COR-L47 (cell line): Measurements from ENCODE around the gene MROH2A.
"Not testable (repeated sequence)": the region's sequence is repeated elsewhere in the genome, so short reads cannot be mapped to it uniquely, and the experiment has no call there.

Experiments used
- DNase-seq: peaks from one replicate; lab custom pipeline; 2025; lab: John Stamatoyannopoulos, UW

MROH2A gene, protein sequence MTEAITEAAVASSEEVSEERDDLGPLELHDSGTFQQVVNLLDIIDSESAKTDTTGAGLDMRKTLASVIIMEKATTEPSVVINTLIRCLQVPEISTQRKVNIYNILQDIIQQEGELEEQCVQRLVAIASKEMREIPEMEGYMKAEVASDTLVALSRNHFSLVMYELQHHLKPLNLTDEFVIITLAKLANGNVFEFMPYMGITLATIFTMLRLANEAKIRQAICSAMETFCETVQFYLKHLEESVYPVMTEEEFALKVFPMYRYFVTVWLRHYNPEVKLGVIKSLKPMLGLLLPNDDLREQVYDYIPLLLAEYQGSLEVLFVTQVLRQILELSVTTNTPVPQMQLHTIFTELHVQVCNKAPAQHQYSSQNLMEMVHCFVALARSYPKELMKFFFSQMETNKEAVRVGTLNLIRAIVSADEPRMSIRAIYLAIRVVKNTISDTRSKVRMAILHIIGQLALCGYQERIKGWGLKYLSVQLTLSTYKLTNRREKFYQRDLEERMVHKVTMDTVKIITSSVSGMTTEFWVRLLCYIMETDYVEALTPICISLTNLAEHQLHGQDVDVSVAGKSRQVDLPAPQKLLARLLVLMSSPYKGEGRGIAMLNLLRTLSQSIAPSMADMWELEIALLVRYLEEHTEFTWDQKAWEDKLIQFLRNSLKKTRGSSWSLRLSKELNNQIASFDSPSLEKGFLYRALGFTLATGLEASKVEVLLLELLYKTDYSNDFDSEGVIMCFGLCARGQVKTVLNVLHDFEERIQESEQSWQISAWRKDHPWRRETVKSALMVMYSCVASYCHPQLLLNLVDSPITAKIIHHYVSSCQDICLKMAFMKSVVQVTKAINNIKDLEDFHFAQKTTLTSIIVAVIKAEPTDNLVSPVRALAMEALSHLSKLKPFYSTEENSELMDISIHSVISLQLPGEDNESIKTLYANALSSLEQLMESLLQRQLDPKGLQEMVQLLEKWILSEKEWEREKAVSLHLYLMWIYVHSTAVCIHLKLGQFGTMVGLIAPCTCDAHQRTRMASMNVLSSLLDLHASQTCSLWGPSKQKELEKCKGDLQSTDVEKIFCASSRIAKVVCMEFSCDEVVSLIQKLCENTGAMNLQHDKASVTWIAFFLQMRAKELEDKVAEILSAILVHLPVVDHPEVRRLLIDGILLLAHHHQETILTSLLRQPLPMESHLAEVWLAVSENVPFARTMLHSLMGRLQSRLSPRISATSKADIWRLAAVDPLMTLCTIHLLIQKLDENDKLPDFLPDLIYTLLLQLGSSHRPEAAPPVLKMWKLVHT (N-terminal part only)

DNA sequence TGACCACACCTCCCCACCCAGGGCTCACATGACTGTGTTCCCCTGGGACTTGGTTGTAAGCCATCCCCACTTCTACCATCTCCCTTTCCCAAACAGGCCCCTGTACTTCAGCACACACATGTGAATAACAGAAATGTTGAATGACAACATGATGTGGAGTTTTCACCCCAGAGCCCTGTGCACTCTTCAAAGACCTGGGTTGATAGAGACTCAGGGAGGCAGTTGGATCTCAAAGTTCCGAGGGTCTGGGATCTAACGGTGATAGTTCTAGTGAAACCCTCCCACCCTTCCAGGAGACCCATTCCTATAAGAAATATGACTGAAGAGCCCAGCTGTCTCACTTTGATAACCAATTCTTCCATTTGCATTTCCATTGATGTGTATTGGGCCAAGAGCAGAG lies at the start of gene MROH2A:
MROH2A (plus strand) TSS at position 301 of the 400 bp plus-strand sequence. CDS start 1,029 bp downstream, outside the sequence.
- no peak for DNase-seq

DNA sequence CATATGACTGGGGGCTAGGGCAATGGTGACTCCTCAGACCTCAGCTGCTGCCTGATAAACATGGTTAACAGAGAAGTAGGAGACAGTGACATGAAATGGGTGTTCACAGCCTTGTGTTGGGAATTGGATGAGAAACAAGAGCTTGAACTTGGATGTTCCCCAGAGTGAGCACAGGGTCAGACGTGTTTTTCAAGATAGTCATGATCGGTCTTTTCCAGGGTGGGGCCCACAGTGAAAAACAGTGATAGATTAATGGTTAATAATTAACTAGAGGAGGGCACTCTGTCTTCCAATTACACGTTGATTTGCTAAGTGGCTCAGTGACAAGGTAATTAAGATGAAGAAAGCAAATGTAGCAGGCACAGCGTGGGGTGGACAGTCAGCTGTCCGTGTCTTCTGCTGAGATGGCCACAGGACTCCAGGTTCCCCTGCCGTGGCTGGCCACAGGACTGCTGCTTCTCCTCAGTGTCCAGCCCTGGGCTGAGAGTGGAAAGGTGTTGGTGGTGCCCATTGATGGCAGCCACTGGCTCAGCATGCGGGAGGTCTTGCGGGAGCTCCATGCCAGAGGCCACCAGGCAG lies 49.3 kb upstream of the MROH2A start, which contains the start of gene UGT1A3:
UGT1A3 (plus strand) TSS at position 320 of the 579 bp plus-strand sequence; CDS start at position 405, 85 bp downstream.
- DNase-seq: no peak

DNA sequence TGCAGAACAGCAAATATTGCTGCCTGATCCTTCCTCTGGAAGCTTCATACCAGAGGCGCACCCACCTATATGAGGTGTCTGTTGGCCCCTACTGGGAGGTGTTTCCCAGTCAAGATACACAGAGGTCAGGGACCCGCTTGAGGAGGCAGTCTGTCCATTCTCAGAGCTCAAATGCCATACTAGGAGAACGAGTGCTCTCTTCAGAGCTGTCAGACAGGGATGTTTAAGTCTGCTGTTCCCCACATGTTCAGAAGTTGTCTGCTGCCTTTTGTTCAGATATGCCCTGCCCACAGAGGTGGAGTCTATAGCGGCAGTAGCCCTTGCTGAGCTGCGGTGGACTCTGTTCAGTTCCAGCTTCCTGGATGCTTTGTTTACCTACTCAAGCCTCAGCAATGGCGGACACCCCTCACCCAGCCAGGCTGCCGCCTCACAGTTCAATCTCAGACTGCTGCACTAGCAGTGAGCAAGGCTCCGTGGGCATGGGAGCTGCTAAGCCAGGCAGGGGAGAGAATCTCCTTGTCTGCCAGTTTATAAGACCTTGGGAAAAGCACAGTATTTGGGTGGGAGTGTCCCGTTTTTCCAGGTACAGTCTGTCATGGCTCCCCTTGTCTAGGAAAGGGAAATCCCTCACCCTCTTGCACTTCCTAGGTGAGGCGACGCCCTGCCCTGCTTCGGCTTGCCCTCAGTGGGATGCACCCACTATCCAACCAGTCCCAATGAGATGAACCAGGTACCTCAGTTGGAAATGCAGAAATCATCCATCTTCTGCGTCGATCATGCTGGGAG lies 41.1 kb upstream of the MROH2A start:
- DNase-seq: not testable (repeated sequence)

DNA sequence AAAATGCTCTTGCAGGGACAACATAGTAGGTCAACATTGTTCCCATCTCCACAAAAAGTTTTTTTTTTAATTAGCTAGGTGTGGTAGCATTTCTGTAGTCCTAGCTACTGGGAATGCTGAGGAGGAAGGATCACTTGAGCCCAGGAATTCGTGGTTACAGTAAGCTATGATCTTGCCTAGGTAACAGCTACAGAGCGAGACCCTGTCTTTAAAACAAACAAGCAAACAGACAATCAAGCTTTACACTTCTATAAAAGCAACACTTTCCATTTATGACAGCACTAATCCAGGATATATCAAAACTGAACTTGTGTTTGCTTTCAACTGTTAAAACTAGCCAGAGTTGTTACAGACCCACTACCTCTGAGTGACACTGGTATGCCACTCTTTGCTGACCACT lies 37.3 kb upstream of the MROH2A start:
- no peak for DNase-seq

DNA sequence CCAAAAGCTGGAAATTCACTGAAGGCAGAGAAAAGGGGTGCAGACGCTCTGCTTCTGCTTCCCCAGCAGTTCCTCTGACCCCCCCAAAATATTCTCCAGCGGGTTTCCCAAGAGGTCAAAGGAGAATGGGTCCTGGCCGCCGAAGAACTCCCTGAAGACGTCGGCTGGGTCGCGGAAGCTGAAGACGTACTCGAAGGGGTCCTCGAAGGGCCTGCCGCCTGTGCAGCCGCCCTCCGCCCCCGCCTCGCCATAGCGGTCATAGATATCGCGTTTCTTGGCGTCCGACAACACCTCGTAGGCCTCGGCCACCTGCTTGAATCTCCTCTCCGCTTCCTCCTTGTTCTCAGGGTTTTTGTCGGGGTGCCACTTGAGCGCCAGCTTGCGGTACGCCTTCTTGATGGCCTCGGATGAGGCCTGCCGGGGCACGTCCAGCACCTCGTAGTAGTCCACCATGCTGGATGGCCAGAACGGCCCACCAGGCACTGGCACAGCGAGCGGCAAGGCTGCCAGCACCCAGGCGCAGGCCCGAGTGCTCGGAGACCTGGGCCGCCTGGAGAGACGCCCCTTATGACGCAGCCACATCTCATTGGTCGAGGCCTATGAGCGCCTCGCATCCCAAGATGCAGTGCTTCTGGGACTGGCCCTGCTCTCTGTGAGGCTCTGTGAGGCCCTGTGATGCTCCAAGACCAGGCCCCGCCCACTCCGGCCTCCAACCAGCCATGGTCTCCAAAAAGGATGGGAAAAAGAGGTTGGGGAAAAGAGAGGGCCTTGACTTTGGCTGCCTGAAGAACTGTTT lies 34.5 kb upstream of the MROH2A start:
- DNase-seq: no peak

DNA sequence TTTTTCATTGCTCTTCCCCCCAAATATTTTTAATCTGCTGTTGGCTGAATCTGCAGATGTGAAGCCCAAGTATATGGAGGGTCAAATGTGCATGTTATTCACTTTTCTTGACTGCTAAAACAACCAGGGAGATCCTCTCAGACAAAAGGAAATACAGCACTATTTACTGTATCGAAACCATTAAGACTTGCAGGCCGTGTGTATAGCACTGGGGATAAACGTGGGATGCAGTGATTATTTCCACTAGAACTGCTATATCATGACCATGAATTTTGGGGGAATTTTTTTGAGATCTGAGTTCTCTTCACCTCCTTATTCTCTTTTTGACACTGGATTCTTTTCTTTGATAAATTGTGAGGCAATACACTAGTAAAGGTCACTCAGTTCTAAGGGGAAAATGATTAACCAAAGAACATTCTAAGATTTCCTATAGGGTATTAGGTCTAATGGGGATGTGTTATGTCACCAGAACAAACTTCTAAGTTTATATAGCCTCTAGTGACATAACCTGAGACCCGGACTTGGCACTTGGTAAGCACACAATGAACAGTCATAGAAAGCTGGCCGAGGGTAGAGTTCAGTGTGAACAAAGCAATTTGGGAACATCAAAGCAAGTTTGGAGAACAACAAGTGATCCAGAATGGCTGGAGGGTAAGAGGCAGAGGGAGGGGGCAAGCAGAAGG lies 32.9 kb upstream of the MROH2A start:
- DNase-seq: no peak

DNA sequence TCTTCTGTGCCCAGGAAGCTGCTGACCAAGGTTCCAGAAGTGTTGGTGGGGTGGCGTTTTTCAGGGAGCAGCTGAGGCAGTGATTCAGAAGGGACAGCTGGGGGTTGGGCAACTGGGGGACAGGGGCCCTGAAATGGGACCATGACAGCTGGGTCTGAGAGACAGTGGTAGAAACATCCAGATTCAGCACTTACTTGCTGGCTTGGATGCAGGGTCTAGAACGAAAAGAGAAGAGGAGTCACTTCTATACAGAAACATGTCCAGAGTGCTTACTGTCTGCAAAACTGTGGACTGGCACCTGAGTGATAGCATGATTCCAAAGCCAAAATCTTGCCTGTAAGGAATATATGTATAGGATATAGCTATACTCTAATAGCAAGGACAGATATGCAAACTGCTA lies 32.3 kb upstream of the MROH2A start:
- DNase-seq: not testable (repeated sequence)

DNA sequence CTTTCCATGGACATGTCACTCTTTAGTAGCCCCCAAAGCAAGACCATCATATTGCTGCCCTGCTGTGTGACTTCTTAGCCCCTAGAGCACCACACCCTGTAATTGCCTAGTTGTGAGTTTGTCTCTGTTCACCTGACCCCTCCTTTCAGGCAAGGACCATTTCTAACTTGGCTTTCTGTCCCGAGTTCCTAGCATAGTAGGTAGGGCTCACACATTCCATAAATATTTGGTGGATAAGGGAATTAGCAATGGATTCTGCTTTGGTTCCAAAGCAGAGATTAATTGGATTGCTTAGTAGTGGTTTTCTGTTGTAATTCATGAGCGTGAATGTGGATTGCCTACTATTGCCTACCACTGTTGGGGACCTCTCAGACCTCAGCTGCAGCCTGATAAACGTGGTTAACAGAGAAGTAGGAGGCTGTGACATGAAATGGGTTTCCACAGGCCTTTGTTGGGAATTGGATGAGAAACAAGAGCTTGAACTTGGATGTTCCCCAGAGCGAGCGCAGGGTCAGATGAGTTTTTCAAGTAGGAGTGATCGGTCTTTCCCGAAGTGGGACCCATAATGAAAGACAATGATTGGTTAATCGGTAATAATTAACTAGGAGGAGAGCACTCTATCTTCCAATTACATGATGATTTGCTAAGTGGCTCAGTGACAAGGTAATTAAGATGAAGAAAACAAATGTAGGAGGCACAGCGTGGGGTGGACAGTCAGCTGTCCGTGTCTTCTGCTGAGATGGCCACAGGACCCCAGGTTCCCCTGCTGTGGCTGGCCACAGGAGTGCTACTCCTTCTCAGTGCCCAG lies 31.5 kb upstream of the MROH2A start:
- DNase-seq: no peak

DNA sequence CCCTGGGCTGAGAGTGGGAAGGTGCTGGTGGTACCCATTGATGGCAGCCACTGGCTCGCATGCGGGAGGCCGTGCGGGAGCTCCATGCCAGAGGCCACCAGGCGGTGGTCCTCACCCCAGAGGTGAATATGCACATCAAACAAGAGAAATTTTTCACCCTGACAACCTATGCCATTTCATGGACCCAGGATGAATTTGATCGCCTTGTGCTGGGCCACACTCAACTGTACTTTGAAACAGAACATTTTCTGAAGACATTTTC lies 30.9 kb upstream of the MROH2A start:
- no peak for DNase-seq

DNA sequence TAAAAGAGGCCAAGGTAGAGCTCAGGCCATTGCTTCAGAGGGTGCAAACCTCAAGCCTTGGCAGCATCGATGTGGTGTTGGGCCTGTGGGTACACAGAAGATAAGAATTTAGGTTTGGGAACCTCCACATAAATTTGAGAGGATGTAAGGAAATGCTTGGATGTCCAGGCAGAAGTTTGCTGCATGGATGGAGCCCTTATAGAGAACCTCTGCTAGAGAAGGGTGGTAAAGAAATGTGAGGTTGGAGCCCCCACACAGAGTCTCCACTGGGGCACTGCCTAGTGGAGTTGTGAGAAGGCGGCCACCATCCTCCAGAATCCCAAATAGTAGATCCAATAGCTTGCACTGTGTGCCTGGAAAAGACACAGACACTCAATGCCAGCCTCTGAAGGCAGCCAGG lies 27.4 kb upstream of the MROH2A start:
- not testable (repeated sequence) for DNase-seq

DNA sequence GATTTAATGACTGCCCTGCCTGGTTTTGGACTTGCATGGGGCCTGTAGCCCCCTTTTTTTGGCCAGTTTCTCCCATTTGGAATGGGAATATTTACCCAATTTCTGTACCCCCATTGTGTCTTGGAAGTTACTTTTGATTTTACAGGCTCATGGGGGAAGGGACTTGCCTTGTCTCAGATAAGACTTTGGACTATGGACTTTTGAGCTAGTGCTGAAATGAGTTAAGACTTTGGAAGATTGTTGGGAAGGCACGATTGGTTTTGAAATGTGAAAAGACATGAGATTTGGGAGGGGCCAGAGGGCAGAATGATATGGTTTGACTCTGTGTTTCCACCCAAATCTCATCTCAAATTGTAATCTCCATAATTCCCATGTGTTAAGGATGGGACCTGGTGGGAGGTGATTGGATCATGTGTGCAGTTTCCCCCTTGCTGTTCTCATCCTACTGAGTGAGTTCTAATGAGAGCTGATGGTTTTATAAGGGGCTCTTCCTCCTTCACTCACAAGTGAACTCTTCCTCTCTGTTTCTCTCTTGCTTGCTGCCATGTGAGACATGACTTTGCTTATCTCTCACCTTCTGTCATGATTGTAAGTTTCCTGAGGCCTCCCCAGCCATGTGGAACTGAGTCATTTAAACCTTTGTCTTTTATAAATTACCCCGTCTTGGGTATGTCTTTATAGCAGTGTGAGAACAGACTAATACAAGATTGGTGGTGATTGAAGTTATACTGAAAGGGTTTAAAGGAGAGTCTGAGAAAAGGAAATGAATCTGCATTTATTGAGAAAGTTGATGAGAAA lies 26.7 kb upstream of the MROH2A start:
- DNase-seq: not testable (repeated sequence)

DNA sequence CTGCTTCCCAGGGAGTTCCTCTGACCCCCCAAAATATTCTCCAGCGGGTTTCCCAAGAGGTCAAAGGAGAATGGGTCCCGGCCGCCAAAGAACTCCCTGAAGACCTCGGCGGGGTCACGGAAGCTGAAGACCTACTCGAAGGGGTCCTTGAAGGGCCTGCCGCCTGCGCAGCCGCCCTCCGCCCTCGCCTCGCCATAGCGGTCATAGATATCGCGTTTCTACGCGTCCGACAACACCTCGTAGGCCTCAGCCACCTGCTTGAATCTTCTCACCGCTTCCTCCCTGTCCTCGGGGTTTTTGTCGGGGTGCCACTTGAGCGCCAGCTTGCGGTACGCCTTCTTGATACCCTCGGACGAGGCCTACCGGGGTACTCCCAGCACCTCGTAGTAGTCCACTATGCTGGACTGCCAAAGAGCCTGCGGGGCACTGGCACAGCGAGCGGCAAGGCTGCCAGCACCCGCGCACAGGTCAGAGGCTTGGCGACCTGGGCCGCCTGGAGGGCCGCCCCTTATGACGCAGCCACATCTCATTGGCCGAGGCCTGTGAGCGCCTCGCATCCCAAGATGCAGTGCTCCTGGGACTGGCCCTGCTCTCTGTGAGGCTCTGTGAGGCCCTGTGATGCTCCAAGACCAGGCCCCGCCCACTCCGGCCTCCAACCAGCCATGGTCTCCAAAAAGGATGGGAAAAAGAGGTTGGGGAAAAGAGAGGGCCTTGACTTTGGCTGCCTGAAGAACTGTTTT lies 23.1 kb upstream of the MROH2A start:
- no peak for DNase-seq

DNA sequence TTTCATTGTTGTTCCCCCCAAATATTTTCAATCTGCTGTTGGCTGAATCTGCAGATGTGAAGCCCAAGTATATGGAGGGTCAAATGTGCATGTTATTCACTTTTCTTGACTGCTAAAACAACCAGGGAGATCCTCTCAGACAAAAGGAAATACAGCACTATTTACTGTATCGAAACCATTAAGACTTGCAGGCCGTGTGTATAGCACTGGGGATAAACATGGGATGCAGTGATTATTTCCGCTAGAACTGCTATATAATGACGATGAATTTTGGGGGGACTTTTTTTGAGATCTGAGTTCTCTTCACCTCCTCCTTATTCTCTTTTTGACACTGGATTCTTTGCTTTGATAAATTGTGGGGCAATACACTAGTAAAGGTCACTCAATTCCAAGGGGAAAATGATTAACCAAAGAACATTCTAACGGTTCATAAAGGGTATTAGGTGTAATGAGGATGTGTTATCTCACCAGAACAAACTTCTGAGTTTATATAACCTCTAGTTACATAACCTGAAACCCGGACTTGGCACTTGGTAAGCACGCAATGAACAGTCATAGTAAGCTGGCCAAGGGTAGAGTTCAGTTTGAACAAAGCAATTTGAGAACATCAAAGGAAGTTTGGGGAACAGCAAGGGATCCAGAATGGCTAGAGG lies 21.6 kb upstream of the MROH2A start:
- DNase-seq: no peak

DNA sequence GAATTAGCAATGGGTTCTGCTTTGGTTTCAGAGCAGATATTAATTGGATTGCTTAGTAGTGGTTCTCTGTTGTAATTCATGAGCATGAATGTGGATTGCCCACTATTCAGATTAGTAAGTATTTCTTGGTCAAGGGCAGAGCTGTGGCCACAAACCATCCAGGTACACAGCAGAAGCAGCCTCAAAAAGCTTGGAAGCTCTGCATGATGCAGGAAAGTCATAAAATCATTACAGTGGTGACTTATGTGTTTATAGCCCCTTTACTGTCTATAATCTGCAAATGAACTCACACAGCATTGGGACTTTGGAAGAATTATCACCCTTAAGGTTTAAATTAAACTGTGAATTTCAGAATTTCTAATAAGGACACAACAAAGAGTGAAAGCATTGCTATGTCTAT lies 20.0 kb upstream of the MROH2A start:
- no peak for DNase-seq

DNA sequence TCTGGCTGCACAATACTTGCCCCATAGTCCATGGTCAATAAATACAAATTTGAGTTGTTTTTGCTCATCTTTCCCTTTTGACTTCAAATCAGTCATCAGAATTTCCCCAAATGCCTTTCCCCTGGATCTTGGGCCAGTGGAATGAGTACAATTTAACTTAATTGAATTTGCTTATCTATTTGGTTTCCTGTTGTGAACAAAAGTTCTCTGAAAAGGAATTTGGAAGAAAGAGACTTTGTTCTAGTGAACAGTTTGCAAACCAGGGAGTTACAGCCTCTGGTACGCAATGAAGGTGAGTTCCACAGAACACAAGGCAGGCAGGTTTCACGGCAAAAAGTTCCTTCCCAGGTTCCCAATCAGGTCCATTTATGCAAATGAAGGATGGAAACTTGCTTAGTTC lies 19.3 kb upstream of the MROH2A start:
- no peak for DNase-seq

DNA sequence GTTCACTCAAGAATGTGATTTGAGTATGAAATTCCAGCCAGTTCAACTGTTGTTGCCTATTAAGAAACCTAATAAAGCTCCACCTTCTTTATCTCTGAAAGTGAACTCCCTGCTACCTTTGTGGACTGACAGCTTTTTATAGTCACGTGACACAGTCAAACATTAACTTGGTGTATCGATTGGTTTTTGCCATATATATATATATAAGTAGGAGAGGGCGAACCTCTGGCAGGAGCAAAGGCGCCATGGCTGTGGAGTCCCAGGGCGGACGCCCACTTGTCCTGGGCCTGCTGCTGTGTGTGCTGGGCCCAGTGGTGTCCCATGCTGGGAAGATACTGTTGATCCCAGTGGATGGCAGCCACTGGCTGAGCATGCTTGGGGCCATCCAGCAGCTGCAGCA lies 18.1 kb upstream of the MROH2A start, which contains the start of gene UGT1A1:
UGT1A1 (plus strand) TSS at position 228 of the 400 bp plus-strand sequence; CDS start at position 246, 18 bp downstream.
- DNase-seq: no peak
